H1 (cell line): ENCODE data around the gene TP73. TPM values are rescaled to one million over a fixed set of nuclear protein-coding genes. Genes with fewer than 3 reads are reported as not detected.

Source experiments
- CTCF ChIA-PET: fragments of 300-600 bp; sonication (Branson Sonifier 250); formaldehyde crosslinking; loops from one replicate; lab custom pipeline; 2021; ENCODE audit not compliant: partially characterized antibody; lab: Charles Lee
- POLR2A ChIA-PET: fragments of 300-600 bp; sonication (Branson Sonifier 250); formaldehyde crosslinking; loops from one replicate; lab custom pipeline; 2021; ENCODE audit warnings: inconsistent platforms; ENCODE audit not compliant: partially characterized antibody; lab: Charles Lee
- DNase-seq, 2 experiments: peaks; one replicate each; pipeline versions ENCODE4 v3.0.0 to v3.0.0-alpha.2; 2010 to 2022; ENCODE audit warnings: low spot score in 2 of 2, low read depth in 1 of 2, mixed read lengths in 1 of 2
- FAIRE-seq: peaks from 2 replicates; lab custom pipeline; 2011; peaks lifted over from hg19 to GRCh38; lab: Jason Lieb, UNC
- H2AFZ ChIP-seq: 2 replicates; pipeline ENCODE4 v1.8.1; 2012; ENCODE audit warnings: low read length, inconsistent platforms
- H2AK5ac ChIP-seq: 2 replicates; pipeline ENCODE4 v1.6.1; 2013; ENCODE audit warnings: low read depth, low read length
- H2BK120ac ChIP-seq: replicated peaks from 2 replicates; pipeline ENCODE3; 2013; ENCODE audit warnings: low read depth, low read length, inconsistent platforms
- H2BK12ac ChIP-seq: 2 replicates; pipeline ENCODE4 v1.6.1; 2013; ENCODE audit warnings: low read depth, low read length
- H2BK15ac ChIP-seq: 2 replicates; pipeline ENCODE4 v1.6.1; 2013; ENCODE audit warnings: low read length
- H2BK20ac ChIP-seq: 2 replicates; pipeline ENCODE4 v1.6.1; 2013; ENCODE audit warnings: low read length
- H2BK5ac ChIP-seq: 2 replicates; pipeline ENCODE4 v1.6.1; 2013; ENCODE audit warnings: low read depth, low read length
- H3K14ac ChIP-seq: 2 replicates; pipeline ENCODE4 v1.6.1; 2013; ENCODE audit warnings: inconsistent platforms; ENCODE audit not compliant: insufficient read length
- H3K18ac ChIP-seq: 2 replicates; pipeline ENCODE4 v1.6.1; 2013; ENCODE audit warnings: low read length; ENCODE audit errors: extremely low read depth
- H3K23ac ChIP-seq: 2 replicates; pipeline ENCODE4 v1.6.1; 2013; ENCODE audit warnings: inconsistent platforms; ENCODE audit not compliant: insufficient read length
- H3K23me2 ChIP-seq: 2 replicates; pipeline ENCODE4 v1.6.1; 2013; ENCODE audit warnings: low read depth, low read length
- H3K27ac ChIP-seq: 2 replicates; pipeline ENCODE4 v1.6.1; 2011; ENCODE audit warnings: low read depth, low read length, inconsistent platforms
- H3K27me3 ChIP-seq, 4 experiments: replicated peaks in 1 of 4; 1 replicate in 1 of 4; 2 replicates in 3 of 4; pipeline versions ENCODE4 v1.6.1 to v1.8.1; 2011 to 2013; ENCODE audit warnings: low read length in 3 of 4, mild to moderate bottlenecking in 3 of 4, inconsistent platforms in 2 of 4, mixed read lengths in 2 of 4, moderate library complexity in 1 of 4; ENCODE audit not compliant: control insufficient read depth in 3 of 4, insufficient read depth in 3 of 4; ENCODE audit errors: extremely low read depth in 1 of 4
- H3K36me3 ChIP-seq, 4 experiments: 2 replicates each; pipeline versions ENCODE4 v1.6.1 to v1.8.1; 2011 to 2013; ENCODE audit warnings: mild to moderate bottlenecking in 4 of 4, low read length in 3 of 4, moderate library complexity in 2 of 4, control low read depth in 1 of 4, inconsistent platforms in 1 of 4; ENCODE audit not compliant: insufficient read depth in 4 of 4, control insufficient read depth in 2 of 4
- H3K4ac ChIP-seq: replicated peaks from 2 replicates; pipeline ENCODE3; 2013; ENCODE audit warnings: low read length, low read depth, mixed read lengths, inconsistent platforms; ENCODE audit not compliant: insufficient read length
- H3K4me1 ChIP-seq, 4 experiments: replicated peaks in 1 of 4; 1 replicate in 1 of 4; 2 replicates in 3 of 4; pipeline versions ENCODE4 v1.6.1 to v1.8.1; 2011 to 2013; ENCODE audit warnings: low read length in 3 of 4, inconsistent platforms in 2 of 4, mixed read lengths in 1 of 4; ENCODE audit not compliant: insufficient read depth in 4 of 4, control insufficient read depth in 3 of 4
- H3K4me2 ChIP-seq, 2 experiments: 2 replicates each; pipeline versions ENCODE4 v1.6.1 to v1.8.1; 2011 to 2013; ENCODE audit warnings: low read depth in 2 of 2, low read length in 2 of 2, control low read depth in 1 of 2, inconsistent platforms in 1 of 2, mild to moderate bottlenecking in 1 of 2; ENCODE audit not compliant: insufficient read depth in 1 of 2
- H3K4me3 ChIP-seq, 4 experiments: fragments of 200-600, 300-600 bp in 1 of 4; sonication (generic), shearing (Covaris generic), sonication (Bioruptor Twin) in 1 of 4; 2 replicates each; pipeline versions ENCODE4 v1.5.1 to v1.8.1; 2011 to 2016; ENCODE audit warnings: low read length in 4 of 4, low read depth in 3 of 4, control low read depth in 2 of 4, inconsistent platforms in 2 of 4, mild to moderate bottlenecking in 2 of 4, mixed read lengths in 1 of 4, moderate library complexity in 1 of 4; ENCODE audit not compliant: insufficient read depth in 2 of 4; ENCODE audit errors: extremely low read depth in 1 of 4
- H3K56ac ChIP-seq: replicated peaks from 2 replicates; pipeline ENCODE3; 2013; ENCODE audit warnings: low read depth, mild to moderate bottlenecking, mixed read lengths, low read length, inconsistent platforms; ENCODE audit not compliant: insufficient read length
- H3K79me1 ChIP-seq: 2 replicates; pipeline ENCODE4 v1.6.1; 2013; ENCODE audit warnings: low read depth, low read length, control low read depth
- H3K79me2 ChIP-seq, 2 experiments: 2 replicates each; pipeline versions ENCODE4 v1.6.1 to v1.8.1; 2012 to 2013; ENCODE audit warnings: low read length in 2 of 2, mild to moderate bottlenecking in 2 of 2, inconsistent platforms in 1 of 2; ENCODE audit not compliant: insufficient read depth in 2 of 2, control insufficient read depth in 1 of 2
- H3K9ac ChIP-seq, 4 experiments: replicated peaks in 1 of 4; 1 replicate in 1 of 4; 2 replicates in 3 of 4; pipeline versions ENCODE4 v1.6.1 to v1.8.1; 2011 to 2013; ENCODE audit warnings: low read depth in 3 of 4, low read length in 3 of 4, control low read depth in 2 of 4, mild to moderate bottlenecking in 2 of 4, moderate library complexity in 2 of 4, inconsistent platforms in 1 of 4; ENCODE audit errors: extremely low read depth in 1 of 4
- H3K9me3 ChIP-seq, 2 experiments: 2 replicates each; pipeline versions ENCODE4 v1.6.1 to v1.8.1; 2012 to 2013; ENCODE audit warnings: mild to moderate bottlenecking in 2 of 2, moderate library complexity in 2 of 2, control low read depth in 1 of 2, inconsistent platforms in 1 of 2, low read depth in 1 of 2, low read length in 1 of 2, mixed read lengths in 1 of 2; ENCODE audit not compliant: insufficient read depth in 2 of 2
- H4K20me1 ChIP-seq, 2 experiments: replicated peaks in 1 of 2; 2 replicates each; pipeline versions ENCODE3 to v1.8.1; 2011 to 2013; ENCODE audit warnings: inconsistent platforms in 2 of 2, low read length in 2 of 2, mild to moderate bottlenecking in 1 of 2; ENCODE audit not compliant: insufficient read depth in 2 of 2, control insufficient read depth in 1 of 2
- H4K5ac ChIP-seq: 2 replicates; pipeline ENCODE4 v1.6.1; 2013; ENCODE audit warnings: low read length, low read depth, mixed read lengths, inconsistent platforms; ENCODE audit not compliant: insufficient read length
- H4K8ac ChIP-seq: 2 replicates; pipeline ENCODE4 v1.8.0; 2013; ENCODE audit warnings: mild to moderate bottlenecking, moderate library complexity, low read length, inconsistent platforms; ENCODE audit not compliant: insufficient read depth; ENCODE audit errors: extremely low read depth
- H4K91ac ChIP-seq: replicated peaks from 2 replicates; pipeline ENCODE3; 2013; ENCODE audit warnings: low read length, mixed read lengths, inconsistent platforms; ENCODE audit not compliant: insufficient read length
- GTF2F1 ChIP-seq: IDR thresholded peaks from 2 replicates; pipeline ENCODE4 v1.6.1; 2012; ENCODE audit warnings: low read depth, low read length, improper control_type of control experiment, borderline replicate concordance
- KDM1A ChIP-seq: fragments of 200-600, 300-600 bp; sonication (generic); IDR thresholded peaks from 2 replicates; pipeline ENCODE4 v1.7.1; 2016; ENCODE audit warnings: mild to moderate bottlenecking, low read length, borderline replicate concordance
- WGBS, 2 experiments: shearing (Covaris generic) in 1 of 2; methylation state at CpG; one replicate each; pipeline versions ENCODE4 v1.1.6 to v1.1.7; 2013 to 2015; ENCODE audit warnings: low lambda C conversion rate in 2 of 2, mixed read lengths in 2 of 2, inconsistent platforms in 1 of 2, low coverage in 1 of 2, missing lambda C conversion rate in 1 of 2; ENCODE audit not compliant: insufficient replicate concordance in 2 of 2, insufficient coverage in 1 of 2, insufficient read length in 1 of 2; ENCODE audit errors: extremely low coverage in 1 of 2, missing lambda C conversion rate in 1 of 2; 5-methylcytosine and 5-hydroxymethylcytosine counted together
- polyA plus RNA-seq, 7 experiments: library from polyadenylated mRNA; depleted of rRNA in 3 of 7; stranded (reverse) in 5 of 7; unstranded in 2 of 7; fragments of >200 nt in 5 of 7; fragments of 200-250 nt in 2 of 7; gene quantifications; 1 replicate in 5 of 7; 2 replicates in 1 of 7; 4 replicates in 1 of 7; pipeline versions ENCODE4 v1.2.1 to v1.2.3, GENCODE V29; 2011 to 2013; ENCODE audit warnings: missing spikeins in 2 of 7, mixed read lengths in 2 of 7
- total RNA-seq: library from RNA; stranded (reverse); fragmentation: NEBNext Ultra II Directional; extraction: Animal tissue kit (Norgen Biotek cat#: 25700); gene quantifications from 2 replicates; pipeline ENCODE4 v1.2.1, GENCODE V29; 2021

The TP73 gene
- total and polyA plus RNA-seq, 2 of the 8 experiments (the other 6 are each of a cell fraction or from before 2014, with no cell fraction given) = 2.6 to 3.1 TPM

GRCh38 chr1:3747522-3747848 is 95.2 kb downstream of the TP73 start:
- Histone ChIP-seq H2BK20ac (no peak overlapping the region), H2AK5ac (no peak overlapping the region), H3K23ac (no peak overlapping the region), H3K4ac (no peak overlapping the region), H3K27me3 (peaks cover 0 to 3% (median 0%) of the 10 kb centered on the region in 4 experiments; a peak in 5 of 7 replicates), H3K4me1 (peaks cover 0 to 16% (median 13%) of the 10 kb centered on the region in 4 experiments; a peak in 6 of 7 replicates), H2BK15ac (no peak overlapping the region), H2BK12ac (no peak overlapping the region), H3K14ac (no peak overlapping the region), H2AFZ (no peak overlapping the region), H4K91ac (no peak overlapping the region), H3K56ac (no peak overlapping the region), H3K9ac (no peak overlapping the region), H3K79me1 (peaks cover 23% of the 10 kb centered on the region), H3K4me3 (peak overlapping the region in 1 of 4 experiments; percentile 87; a peak in 2 of 8 replicates), H3K23me2 (peaks cover 14% of the 10 kb centered on the region), H3K9me3 (no peaks in the 10 kb centered on the region; a peak in 1 of 4 replicates), H4K8ac (no peak overlapping the region), H3K79me2 (peaks cover 0 to 31% of the 10 kb centered on the region in 2 experiments; a peak in 3 of 4 replicates), H4K5ac (no peak overlapping the region), H3K18ac (no peak overlapping the region), H4K20me1 (peaks cover 8 to 26% of the 10 kb centered on the region in 2 experiments), H2BK5ac (no peak overlapping the region), H3K27ac (no peak overlapping the region), H2BK120ac (no peak overlapping the region), H3K4me2 (no peak overlapping the region; a peak in 1 of 4 replicates), H3K36me3 (peaks cover 0 to 15% (median 4%) of the 10 kb centered on the region in 4 experiments; a peak in 5 of 8 replicates)
- ChIA-PET CTCF (interaction anchor here (0.6 to 1.3 kb wide), 2 partner anchors 20 to 23 kb away, joined by 3 read pairs; no protein-coding TSS in a partner anchor), POLR2A (no interaction called here)
- no peak for DNase-seq
- 48% methylated on average over 6 of the region's 6 CpGs; no CpG with 5 or more reads in 1 of the 2 experiments for WGBS, 2 experiments
- FAIRE-seq = no peak
- TF ChIP-seq GTF2F1 = no peak
- TF ChIP-seq KDM1A = 0 out of 2 replicates have a peak, but pooled peaks have one; percentile 14
